Glomerular visceral epithelial cell (primary cell): ENCODE measurements around the gene PNMA8A.
A peak's percentile ranks its signal among the peaks of the same experiment; 100 is the strongest.

ENCODE experiments used
- DNase-seq: peaks from one replicate; pipeline ENCODE4 v3.0.0-alpha.2; 2016; ENCODE audit errors: extremely low spot score

The PNMA8A gene

DNA sequence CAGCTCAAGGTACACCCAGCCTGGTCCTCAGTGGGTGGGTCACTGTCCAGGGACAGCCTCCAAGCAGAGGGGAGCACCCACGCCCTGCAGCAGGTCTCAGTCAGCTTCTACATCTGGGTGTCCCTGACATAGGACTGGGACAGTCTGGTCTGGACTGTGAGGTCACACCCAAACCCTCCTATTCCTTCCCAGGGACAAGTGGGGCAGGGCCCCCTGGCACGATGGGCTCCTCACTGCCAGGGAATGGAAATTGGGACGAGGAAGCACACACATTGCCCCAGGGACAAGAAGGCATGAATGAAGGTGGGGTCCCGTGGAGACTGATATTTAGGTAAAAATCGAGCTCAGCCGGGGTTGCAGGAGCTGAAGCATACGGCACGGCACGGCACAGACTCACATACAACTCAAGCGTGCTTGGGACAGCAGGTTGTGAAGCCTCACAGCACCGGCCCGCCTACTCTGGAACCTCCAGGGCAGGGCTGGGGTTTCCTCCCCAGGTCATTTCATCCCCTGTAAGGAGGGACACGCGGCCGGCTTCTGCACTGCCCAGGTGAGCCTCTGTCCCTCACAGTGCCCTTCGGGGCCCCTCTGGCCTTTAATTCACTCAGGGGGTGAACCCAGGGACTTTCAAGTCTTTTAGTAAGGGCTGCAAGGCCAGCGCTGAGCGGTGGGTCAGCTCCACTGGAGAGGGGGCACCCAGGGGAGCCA lies 20.8 kb upstream of the PNMA8A start:
- no peak for DNase-seq

- no peak for DNase-seq
These were observed 19.4 kb upstream of the PNMA8A start for GRCh38 chr19:46490774-46491173.

GRCh38 chr19:46489445-46490272 lies 18.3 kb upstream of the PNMA8A start:
- no peak for DNase-seq

GRCh38 chr19:46488551-46488950 lies 17.2 kb upstream of the PNMA8A start:
- DNase-seq: no peak

DNA sequence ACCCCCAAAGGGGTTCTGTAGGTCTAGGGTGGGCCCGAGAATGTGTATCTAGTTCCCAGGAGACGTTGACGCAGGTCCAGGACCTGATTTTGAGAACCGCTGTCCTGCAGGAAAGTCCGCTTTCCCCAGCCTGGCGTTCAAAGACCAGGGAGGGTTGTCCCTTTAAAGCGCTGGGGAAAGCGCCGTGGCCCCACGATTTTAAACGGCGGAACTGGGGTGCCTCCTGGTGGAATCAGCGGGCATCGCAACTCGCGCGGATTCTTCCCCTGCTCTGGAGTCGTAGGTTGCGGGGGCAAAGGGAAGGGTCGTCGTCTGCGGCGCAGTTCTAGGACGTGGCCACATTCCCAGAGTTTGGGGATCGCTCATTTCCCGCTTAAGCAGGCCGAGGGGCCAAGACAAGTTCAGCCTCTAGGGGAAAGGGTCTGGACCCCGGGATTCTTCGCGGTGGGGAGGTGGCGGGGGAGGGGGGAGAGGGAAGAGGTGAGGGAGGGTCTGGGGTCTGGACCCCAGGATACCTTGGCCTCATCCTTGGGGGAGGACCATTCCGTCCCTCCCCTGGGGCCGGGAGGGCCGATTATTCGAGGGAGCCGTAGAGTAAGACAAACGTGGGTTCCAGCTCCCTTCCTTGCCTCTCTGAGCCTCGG lies 16.6 kb upstream of the PNMA8A start:
- DNase-seq: peak; percentile 74

DNA sequence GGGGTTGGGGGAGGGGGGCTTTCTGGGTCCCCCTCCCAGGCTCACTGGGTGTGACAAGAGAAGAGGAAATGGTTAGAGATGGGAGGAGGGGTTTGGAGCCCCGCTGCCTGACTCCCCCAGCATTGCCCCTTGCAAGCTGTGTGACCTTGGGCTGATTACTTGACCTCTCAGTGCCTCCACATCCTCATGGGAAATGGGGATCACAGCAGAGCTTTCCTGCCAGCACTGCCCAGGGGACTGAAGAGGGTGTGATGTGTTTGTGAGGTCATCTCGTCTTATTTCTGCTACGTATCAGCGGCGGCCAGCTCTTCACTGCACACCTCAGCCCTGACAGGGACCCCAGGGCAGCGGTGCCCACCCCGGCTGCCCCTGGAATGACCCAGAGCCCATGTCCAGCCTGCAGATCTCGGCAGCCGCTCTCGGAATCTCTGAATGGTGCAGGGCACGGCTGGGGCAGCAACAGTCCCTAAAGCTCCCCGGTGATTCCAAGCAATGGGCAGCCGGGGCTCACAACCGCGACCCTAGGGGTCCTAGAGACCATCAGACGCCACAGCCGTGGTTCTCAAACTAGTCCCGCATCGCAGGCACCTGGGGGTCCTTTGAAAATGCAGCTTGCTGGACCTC lies 15.9 kb upstream of the PNMA8A start:
- no peak for DNase-seq

DNA sequence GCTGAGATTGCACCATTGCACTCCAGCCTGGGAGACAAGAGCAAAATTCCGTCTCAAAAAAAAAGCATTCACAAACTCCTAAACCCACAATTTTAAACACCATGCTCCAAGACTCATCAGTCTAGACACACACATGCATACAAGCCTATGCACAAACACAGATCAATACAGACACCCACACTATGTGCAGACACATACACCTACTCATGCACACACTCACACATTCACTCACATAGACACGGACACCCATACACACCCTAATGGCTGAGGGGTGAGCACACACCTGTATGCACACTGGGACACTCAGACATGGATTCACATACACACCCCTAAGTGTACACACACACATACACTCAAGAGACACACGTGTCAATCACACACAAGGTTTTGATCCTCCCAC lies 15.0 kb upstream of the PNMA8A start:
- DNase-seq: no peak

- DNase-seq: no peak
These were observed 13.3 kb upstream of the PNMA8A start for GRCh38 chr19:46484656-46485055.

GRCh38 chr19:46482631-46483030 lies 11.3 kb upstream of the PNMA8A start:
- DNase-seq: peak; percentile 24

GRCh38 chr19:46481947-46482346 lies 10.6 kb upstream of the PNMA8A start:
- no peak for DNase-seq

DNA sequence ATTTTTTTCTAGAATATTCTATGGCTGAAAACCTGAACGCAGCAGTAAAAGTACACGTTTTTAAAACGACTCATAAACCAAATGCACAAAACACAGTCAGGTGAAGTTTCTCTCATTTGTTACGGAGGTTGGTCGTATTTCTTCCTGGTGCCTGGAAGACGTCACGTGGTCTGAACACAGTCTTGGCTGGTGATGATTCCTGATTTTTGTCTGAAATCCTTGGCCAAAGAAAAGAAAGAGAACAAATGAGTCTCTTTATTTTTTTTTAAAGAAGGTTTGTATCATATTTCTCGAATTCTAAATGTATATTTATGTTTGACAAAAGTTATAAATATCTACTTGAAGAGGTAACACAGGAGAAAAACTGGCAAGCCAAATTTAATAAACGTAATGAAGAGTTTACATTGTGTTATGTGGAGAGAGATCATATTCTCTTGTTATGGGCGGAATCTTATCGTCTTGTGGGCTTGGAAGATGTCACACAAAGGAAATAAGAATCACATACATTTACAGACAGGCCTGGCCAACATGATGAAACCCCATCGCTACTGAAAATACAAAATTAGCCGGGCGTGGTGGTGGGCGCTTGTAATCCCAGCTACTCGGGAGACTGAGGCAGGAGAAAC lies 10.0 kb upstream of the PNMA8A start:
- no peak for DNase-seq

DNA sequence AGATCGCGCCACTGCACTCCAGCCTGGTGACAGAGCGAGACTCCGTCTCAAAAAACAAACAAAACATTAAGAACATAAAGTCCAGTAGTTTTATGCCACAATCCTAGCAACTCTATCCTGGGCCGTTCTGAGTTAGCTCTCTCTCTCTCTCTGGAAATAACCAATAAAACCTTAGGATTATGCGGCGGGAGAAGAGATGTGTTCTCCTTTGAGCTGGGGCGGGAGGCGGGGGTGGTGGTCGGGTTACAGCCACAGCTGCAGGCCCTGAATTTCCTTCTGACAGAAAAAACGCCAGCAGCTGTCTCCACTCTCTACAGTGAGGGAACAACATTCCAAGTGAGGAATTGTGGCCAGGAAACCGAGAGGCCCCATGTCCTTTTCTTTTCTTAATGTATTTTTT lies 9.1 kb upstream of the PNMA8A start:
- DNase-seq: no peak

DNA sequence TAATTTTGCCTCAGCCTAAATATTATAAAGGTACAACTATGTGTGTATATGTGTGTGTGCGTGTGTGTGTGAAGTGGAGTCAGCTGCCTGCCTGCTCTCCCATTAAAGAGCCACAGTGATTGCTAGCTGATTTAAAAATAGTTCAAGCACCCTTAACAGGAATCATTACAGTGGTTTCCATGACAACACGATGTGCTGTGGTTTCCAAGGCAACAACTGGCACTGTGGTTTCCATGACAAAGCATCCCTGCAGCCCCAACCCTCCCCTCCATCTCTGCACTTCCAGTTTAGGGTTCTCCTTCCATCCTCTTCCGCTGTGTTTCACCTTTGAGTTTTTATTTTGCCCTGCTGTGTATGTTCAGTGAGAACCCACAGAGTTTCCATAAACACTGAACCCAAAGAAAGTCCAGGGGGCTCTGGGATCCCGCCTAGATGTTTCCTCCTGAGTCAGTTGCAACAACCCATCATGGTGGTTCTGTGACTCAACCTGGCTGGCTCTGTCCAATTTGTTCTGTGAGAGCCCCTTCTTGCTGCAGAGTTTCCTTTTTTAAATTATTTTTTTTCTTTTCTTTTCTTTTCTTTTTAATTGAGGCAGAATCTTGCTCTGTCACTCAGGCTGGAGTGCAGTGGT lies 7.1 kb upstream of the PNMA8A start:
- peak; percentile 42 for DNase-seq

DNA sequence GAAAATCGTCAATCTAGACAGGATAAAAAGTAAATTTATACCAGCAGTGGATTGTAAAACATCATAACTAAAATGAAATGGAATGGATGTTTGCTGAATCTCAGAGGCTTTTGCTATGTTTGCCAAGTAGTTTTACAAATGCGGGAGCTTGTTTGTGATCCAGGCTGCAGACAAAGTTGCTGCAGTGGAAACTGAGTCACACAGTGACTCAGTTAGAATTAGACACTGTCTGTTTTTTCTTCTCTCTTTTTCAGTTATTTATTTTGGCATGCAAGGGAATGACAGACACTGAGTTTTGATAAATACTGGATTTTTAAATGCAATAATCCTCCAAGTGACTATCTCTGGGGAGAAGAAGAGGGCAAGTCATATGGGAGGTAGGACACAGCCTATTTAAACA lies 4.6 kb upstream of the PNMA8A start:
- no peak for DNase-seq

DNA sequence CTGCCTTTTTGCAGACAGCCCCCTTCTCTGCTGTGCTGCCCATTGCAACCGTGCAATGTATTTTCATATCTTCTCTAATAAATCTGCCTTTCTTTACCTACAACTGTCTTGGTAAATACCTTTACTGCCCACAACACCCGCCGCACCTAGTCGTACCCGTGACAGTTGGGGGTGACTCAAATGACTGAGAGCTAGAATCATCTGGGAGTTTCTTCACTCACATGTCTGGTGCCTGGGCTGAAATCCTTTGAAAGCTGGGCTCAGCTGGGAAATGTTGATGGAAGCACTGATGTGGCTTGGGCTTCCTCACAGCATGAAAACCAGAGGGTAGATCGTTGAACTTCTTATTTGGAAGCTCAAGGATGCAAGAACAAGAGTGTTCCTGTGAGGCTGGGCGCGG lies 2.8 kb upstream of the PNMA8A start:
- DNase-seq: no peak

DNA sequence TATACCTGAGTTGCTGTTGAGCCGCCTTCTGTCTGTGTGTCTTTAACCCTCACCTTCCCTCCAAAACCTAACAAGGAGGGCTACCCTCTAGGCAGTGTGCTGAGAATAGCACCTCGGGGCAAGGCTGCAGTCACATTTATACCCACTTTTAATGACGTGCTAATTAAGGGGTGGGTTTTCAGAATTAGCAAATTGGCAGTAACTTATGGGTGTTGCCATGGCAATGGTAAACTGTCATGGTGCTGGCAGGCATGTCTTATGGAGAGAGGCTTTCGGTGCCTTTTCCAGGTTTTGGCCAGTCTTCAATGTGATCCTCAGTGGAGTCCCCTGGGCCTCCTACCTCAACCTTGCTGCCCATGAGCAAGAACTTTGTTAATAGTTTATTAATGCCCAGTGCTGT lies 1.2 kb upstream of the PNMA8A start:
- DNase-seq: no peak

DNA sequence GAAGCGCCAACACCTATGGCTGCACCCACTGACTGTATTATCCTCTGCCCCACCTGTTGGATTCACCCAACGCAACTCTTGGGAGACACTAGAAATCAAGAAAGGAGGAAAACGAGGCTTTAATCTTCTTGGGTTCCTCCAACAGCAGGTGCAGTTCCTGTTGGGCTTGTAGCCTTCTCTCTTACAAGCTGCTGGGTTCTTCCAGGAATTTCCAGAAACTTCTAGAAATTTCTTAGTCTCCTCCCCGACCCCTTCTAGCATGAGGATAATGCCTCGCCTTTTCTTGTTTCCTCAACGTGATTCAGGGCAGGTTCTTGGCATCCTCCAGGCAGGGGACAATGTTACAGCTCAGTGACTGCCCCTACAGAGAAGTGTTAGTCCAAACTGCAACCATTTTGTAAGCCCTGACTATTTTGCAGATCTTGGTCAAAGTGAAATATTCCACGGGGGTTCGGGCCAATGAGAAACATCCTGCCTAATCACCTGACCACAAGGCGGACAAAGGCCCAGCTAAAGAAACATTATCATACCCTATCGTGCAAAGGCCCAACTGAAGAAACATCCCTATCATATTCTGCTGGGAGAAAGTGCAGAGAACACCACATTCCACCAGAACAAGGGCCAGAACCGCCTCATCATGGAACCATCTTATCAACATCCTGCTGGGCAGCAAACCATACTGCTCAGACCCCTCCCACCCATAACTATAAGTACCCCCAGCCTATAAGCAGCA lies 614 bp upstream of the PNMA8A start:
- DNase-seq: no peak

GRCh38 chr19:46470376-46470775 lies 987 bp downstream of the PNMA8A start:
- no peak for DNase-seq

DNA sequence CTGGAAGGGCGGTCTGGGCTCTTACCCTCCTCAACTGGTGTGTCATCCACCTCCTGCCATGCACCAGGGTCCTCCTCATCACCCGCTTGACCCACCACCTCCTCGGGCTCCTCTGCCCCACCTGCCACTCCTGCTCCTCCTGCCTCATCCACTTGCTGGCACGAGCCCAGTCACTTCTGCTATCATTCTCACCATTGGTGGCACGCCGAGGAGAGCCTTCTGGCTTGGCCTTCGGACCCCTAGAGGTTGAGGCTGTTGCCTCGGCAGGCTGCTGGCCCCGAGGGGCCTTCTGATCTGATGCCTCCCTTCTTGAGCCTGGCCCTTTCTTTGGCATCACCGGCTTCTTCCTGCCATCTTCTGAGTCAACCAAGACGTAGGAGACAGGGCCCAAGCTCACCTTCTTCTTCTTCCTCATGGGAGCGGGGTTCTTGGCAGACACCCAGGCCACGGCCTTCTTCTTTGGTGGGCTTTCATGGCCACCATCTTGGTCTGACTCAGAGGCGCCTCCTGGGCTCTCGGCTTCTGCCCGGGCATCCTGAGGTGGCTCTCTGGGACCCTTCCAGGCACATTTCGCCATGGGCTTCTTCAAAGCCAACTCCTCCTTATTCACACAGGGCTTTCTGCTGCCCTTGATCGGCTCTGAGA lies 1.7 kb downstream of the PNMA8A start:
- DNase-seq: no peak

DNA sequence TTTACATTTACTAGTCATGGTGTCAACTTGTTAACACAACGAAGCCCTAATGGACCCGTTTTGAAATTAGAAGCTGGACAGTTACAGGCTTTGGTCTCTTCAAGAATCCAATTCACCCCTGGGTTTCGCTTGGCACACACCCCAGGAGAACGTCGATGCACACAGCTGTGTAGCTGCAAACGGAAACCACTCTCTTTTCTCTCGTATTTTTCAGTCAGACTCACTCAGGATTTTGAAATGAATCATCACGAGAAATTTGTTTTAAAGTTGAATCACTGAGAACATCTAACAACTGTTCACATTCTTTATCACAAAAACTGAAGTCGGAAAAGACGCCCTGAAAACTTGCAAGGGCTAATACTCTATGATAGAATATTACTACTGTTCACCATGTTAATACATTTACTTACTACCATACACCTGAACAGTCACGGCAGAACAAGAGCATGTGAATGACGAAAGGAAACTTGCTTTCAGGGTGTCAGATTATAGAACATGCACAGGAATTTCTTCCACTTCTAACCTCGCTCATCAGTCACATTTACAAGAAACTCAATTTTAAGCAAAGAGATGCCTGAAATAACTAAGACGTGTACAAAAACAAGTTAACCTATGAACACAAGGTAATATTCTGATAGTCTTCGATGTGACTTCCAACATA lies 4.7 kb downstream of the PNMA8A start:
- peak; percentile 53 for DNase-seq
